BLaER1 treated with 17β-estradiol and CSF1 and Interleukin-3, amounts not matched to agents 10 nM and 100 nM (cell line): ENCODE data around the gene KDF1.

ENCODE experiments used
- H3K27ac ChIP-seq, 11 experiments: shearing (Covaris generic); formaldehyde crosslinking; 2 replicates each; pipeline ENCODE4 v1.8.1; 2022
- H3K27me3 ChIP-seq, 11 experiments: shearing (Covaris generic); formaldehyde crosslinking; 2 replicates each; pipeline ENCODE4 v1.8.1; 2022
- H3K36me3 ChIP-seq, 11 experiments: shearing (Covaris generic); formaldehyde crosslinking; 2 replicates each; pipeline ENCODE4 v1.8.1; 2022
- H3K4me1 ChIP-seq, 10 experiments: shearing (Covaris generic); formaldehyde crosslinking; 2 replicates each; pipeline ENCODE4 v1.8.1; 2022
- H3K4me2 ChIP-seq, 11 experiments: shearing (Covaris generic); formaldehyde crosslinking; 2 replicates each; pipeline ENCODE4 v1.8.1; 2022
- H3K4me3 ChIP-seq, 10 experiments: shearing (Covaris generic); formaldehyde crosslinking; 2 replicates each; pipeline ENCODE4 v1.8.1; 2022
- H3K9ac ChIP-seq, 11 experiments: shearing (Covaris generic); formaldehyde crosslinking; 2 replicates each; pipeline ENCODE4 v1.8.1; 2022
- H3K9me3 ChIP-seq, 11 experiments: shearing (Covaris generic); formaldehyde crosslinking; replicated peaks in 1 of 11; 2 replicates each; pipeline ENCODE4 v1.8.1; 2022
- H4K20me1 ChIP-seq, 11 experiments: shearing (Covaris generic); formaldehyde crosslinking; 2 replicates each; pipeline ENCODE4 v1.8.1; 2022
- Cebpa-rat ChIP-seq, 11 experiments: shearing (Covaris generic); IDR thresholded peaks; 2 replicates each; pipeline ENCODE4 v1.8.1; 2022

KDF1 gene

GRCh38 chr1:26946270-26946669, 14.0 kb downstream of the KDF1 start:
- Histone ChIP-seq H3K9ac (no peak overlapping the region), H4K20me1 (peaks cover 0 to 29% (median 13%) of the 10 kb centered on the region in 11 experiments; a peak in 12 of 22 replicates), H3K27me3 (no peaks in the 10 kb centered on the region), H3K4me3 (no peak overlapping the region), H3K36me3 (peaks cover 60 to 75% (median 71%) of the 10 kb centered on the region in 11 experiments), H3K27ac (no peak overlapping the region), H3K4me2 (no peak overlapping the region), H3K9me3 (no peaks in the 10 kb centered on the region), H3K4me1 (peaks cover 16 to 26% (median 21%) of the 10 kb centered on the region in 10 experiments)
- TF ChIP-seq Cebpa-rat (IDR thresholded peaks at IDR 0.05) = no peak

- peaks cover 13 to 26% (median 18%) of the 10 kb centered on the region in 10 experiments for H3K4me1 ChIP-seq
- H3K27me3 ChIP-seq = no peaks in the 10 kb centered on the region
- no peak overlapping the region for H3K4me3 ChIP-seq
- no peaks in the 10 kb centered on the region for H3K9me3 ChIP-seq
- no peak overlapping the region for H3K9ac ChIP-seq
- H3K27ac ChIP-seq = no peak overlapping the region
- peaks cover 0 to 34% (median 16%) of the 10 kb centered on the region in 11 experiments; a peak in 13 of 22 replicates for H4K20me1 ChIP-seq
- H3K4me2 ChIP-seq = no peak overlapping the region
- H3K36me3 ChIP-seq = peaks cover 64 to 81% (median 75%) of the 10 kb centered on the region in 11 experiments
- no peak for TF ChIP-seq Cebpa-rat (IDR thresholded peaks at IDR 0.05)
Observed at GRCh38 chr1:26945728-26946127, 14.5 kb downstream of the KDF1 start.

DNA sequence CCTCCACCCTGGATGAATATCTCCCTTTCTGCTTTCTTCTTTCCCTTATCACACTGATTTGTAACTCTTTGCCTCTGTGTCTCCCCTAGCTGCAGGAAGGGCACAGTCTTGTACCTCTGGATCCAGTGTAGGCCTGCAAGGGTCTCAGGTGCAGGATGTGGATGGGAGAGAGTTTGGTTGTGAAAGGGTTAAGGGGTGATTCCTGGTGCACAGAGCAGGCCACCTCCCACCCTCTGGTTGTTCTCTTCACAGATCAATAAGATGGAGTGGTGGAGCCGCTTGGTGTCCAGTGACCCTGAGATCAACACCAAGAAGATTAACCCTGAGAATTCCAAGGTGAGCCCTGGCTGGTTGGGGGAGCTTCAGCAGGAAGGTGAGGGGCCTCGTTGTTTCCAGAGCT, 15.1 kb downstream of the KDF1 start:
- Histone ChIP-seq H3K9ac (no peak overlapping the region), H4K20me1 (peaks cover 0 to 40% (median 20%) of the 10 kb centered on the region in 11 experiments; a peak in 14 of 22 replicates), H3K4me3 (no peak overlapping the region), H3K27ac (no peak overlapping the region), H3K9me3 (no peaks in the 10 kb centered on the region), H3K27me3 (no peaks in the 10 kb centered on the region), H3K36me3 (peaks cover 64 to 87% (median 77%) of the 10 kb centered on the region in 11 experiments), H3K4me1 (peaks cover 7 to 26% (median 14%) of the 10 kb centered on the region in 10 experiments), H3K4me2 (no peak overlapping the region)
- no peak for TF ChIP-seq Cebpa-rat (IDR thresholded peaks at IDR 0.05)

DNA sequence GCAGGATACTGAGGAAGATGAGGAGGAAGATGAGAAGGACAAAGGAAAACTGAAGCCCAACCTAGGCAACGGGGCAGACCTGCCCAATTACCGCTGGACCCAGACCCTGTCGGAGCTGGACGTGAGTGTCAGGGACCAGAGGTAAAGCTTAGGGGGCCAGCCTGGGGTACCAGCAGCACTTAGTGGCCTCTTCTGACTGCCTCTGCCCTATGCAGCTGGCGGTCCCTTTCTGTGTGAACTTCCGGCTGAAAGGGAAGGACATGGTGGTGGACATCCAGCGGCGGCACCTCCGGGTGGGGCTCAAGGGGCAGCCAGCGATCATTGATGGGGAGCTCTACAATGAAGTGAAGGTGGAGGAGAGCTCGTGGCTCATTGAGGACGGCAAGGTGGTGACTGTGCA, 17.6 kb downstream of the KDF1 start:
- Histone ChIP-seq H3K9me3 (no peaks in the 10 kb centered on the region), H3K4me1 (peaks cover 0 to 41% (median 15%) of the 10 kb centered on the region in 10 experiments; a peak in 12 of 20 replicates), H3K4me2 (no peak overlapping the region), H3K27me3 (no peaks in the 10 kb centered on the region), H3K36me3 (peaks cover 64 to 100% (median 92%) of the 10 kb centered on the region in 11 experiments), H3K4me3 (no peak overlapping the region), H4K20me1 (peaks cover 0 to 65% (median 44%) of the 10 kb centered on the region in 11 experiments; a peak in 17 of 22 replicates), H3K27ac (peak overlapping the region in 1 of 11 experiments; percentile 61; a peak in 2 of 22 replicates), H3K9ac (no peak overlapping the region)
- no peak for TF ChIP-seq Cebpa-rat (IDR thresholded peaks at IDR 0.05)

- no peak for TF ChIP-seq Cebpa-rat (IDR thresholded peaks at IDR 0.05)
- Histone ChIP-seq H3K36me3 (peaks cover 66 to 100% (median 96%) of the 10 kb centered on the region in 11 experiments), H3K4me1 (peaks cover 0 to 53% (median 18%) of the 10 kb centered on the region in 10 experiments; a peak in 12 of 20 replicates), H3K27me3 (no peaks in the 10 kb centered on the region), H3K4me3 (no peak overlapping the region), H3K9ac (peak overlapping the region in 2 of 11 experiments; percentile 4 to 33; a peak in 1 of 22 replicates), H4K20me1 (peaks cover 0 to 78% (median 51%) of the 10 kb centered on the region in 11 experiments; a peak in 17 of 22 replicates), H3K4me2 (peak overlapping the region in 2 of 11 experiments; percentile 65 to 68; a peak in 4 of 22 replicates), H3K27ac (peak overlapping the region in 2 of 11 experiments; percentile 61 to 63; a peak in 4 of 22 replicates), H3K9me3 (no peaks in the 10 kb centered on the region)
Observed at GRCh38 chr1:26941311-26941710, 19.0 kb downstream of the KDF1 start.

- H3K4me2 ChIP-seq = peak overlapping the region in 5 of 11 experiments; percentile 1 to 76 (median 65); a peak in 8 of 22 replicates
- H3K27ac ChIP-seq = peak overlapping the region in 4 of 11 experiments; percentile 37 to 66 (median 52); a peak in 9 of 22 replicates
- no peaks in the 10 kb centered on the region for H3K27me3 ChIP-seq
- H3K36me3 ChIP-seq = peaks cover 58 to 98% (median 92%) of the 10 kb centered on the region in 11 experiments
- peaks cover 0 to 53% (median 18%) of the 10 kb centered on the region in 10 experiments; a peak in 12 of 20 replicates for H3K4me1 ChIP-seq
- H4K20me1 ChIP-seq = peaks cover 0 to 95% (median 66%) of the 10 kb centered on the region in 11 experiments; a peak in 17 of 22 replicates
- no peak for TF ChIP-seq Cebpa-rat (IDR thresholded peaks at IDR 0.05)
- no peaks in the 10 kb centered on the region for H3K9me3 ChIP-seq
- H3K9ac ChIP-seq = peak overlapping the region in 2 of 11 experiments; percentile 35 to 44; a peak in 1 of 22 replicates
- H3K4me3 ChIP-seq = no peak overlapping the region
Observed at GRCh38 chr1:26938659-26939025, 21.6 kb downstream of the KDF1 start.

GRCh38 chr1:26938004-26938658, 22.1 kb downstream of the KDF1 start:
- H3K4me3 ChIP-seq = no peak overlapping the region
- peak overlapping the region in 5 of 11 experiments; percentile 1 to 76 (median 65); a peak in 10 of 22 replicates for H3K4me2 ChIP-seq
- no peak for TF ChIP-seq Cebpa-rat (IDR thresholded peaks at IDR 0.05)
- peak overlapping the region in 4 of 11 experiments; percentile 24 to 44 (median 38); a peak in 5 of 22 replicates for H3K9ac ChIP-seq
- peaks cover 53 to 98% (median 92%) of the 10 kb centered on the region in 11 experiments for H3K36me3 ChIP-seq
- no peaks in the 10 kb centered on the region for H3K9me3 ChIP-seq
- H3K4me1 ChIP-seq = peaks cover 0 to 54% (median 18%) of the 10 kb centered on the region in 10 experiments; a peak in 12 of 20 replicates
- H3K27ac ChIP-seq = peak overlapping the region in 5 of 11 experiments; percentile 32 to 66 (median 42); a peak in 10 of 22 replicates
- H3K27me3 ChIP-seq = no peaks in the 10 kb centered on the region
- H4K20me1 ChIP-seq = peaks cover under 1 to 95% (median 71%) of the 10 kb centered on the region in 11 experiments; a peak in 18 of 22 replicates

DNA sequence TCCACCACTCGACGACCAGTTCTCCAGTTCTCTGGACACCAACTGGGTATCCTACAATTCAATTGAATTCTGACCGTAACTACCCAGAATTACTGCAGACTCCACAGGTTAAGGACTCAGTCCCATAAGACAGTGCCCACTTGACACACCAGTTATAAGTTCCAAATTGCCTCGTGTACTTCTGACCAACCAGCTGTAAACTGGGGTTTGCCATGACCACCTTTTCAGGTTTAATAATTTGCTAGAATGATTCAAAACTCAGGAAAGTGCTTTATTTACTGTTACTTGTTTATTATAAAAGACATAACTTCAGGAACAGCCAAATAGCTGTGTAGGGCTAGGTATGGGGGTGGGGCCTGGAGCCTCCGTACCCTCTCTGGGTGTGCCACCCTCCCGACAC, 23.4 kb downstream of the KDF1 start:
- Histone ChIP-seq H3K4me3 (no peak overlapping the region), H3K27me3 (no peaks in the 10 kb centered on the region), H3K4me2 (peak overlapping the region in 3 of 11 experiments; percentile 65 to 76 (median 68); a peak in 2 of 22 replicates), H3K36me3 (peaks cover 41 to 98% (median 91%) of the 10 kb centered on the region in 11 experiments), H3K9me3 (no peaks in the 10 kb centered on the region), H3K27ac (peak overlapping the region in 1 of 11 experiments; percentile 66; a peak in 2 of 22 replicates), H3K9ac (no peak overlapping the region), H3K4me1 (peaks cover 0 to 68% (median 30%) of the 10 kb centered on the region in 10 experiments; a peak in 15 of 20 replicates), H4K20me1 (peaks cover 6 to 98% (median 72%) of the 10 kb centered on the region in 11 experiments; a peak in 19 of 22 replicates)
- TF ChIP-seq Cebpa-rat (IDR thresholded peaks at IDR 0.05) = no peak

GRCh38 chr1:26932531-26932930, 27.7 kb downstream of the KDF1 start:
- Histone ChIP-seq H3K27ac (peak overlapping the region in 6 of 11 experiments; percentile 34 to 70 (median 46); a peak in 11 of 22 replicates), H3K27me3 (no peaks in the 10 kb centered on the region), H3K36me3 (peaks cover 62 to 97% (median 94%) of the 10 kb centered on the region in 11 experiments), H3K4me2 (peak overlapping the region in 7 of 11 experiments; percentile 9 to 74 (median 64); a peak in 12 of 22 replicates), H3K9ac (peak overlapping the region in 2 of 11 experiments; percentile 37 to 53; a peak in 5 of 22 replicates), H3K4me3 (no peak overlapping the region), H3K4me1 (peaks cover 0 to 29% (median 15%) of the 10 kb centered on the region in 10 experiments; a peak in 15 of 20 replicates), H3K9me3 (no peaks in the 10 kb centered on the region), H4K20me1 (peaks cover 8 to 98% (median 54%) of the 10 kb centered on the region in 11 experiments; a peak in 18 of 22 replicates)
- TF ChIP-seq Cebpa-rat (IDR thresholded peaks at IDR 0.05) = 0 out of 22 replicates have a peak, but pooled peaks of 1 of the 11 experiments have one; percentile 30
